ENCODE data around the gene WASF2.

DNA sequence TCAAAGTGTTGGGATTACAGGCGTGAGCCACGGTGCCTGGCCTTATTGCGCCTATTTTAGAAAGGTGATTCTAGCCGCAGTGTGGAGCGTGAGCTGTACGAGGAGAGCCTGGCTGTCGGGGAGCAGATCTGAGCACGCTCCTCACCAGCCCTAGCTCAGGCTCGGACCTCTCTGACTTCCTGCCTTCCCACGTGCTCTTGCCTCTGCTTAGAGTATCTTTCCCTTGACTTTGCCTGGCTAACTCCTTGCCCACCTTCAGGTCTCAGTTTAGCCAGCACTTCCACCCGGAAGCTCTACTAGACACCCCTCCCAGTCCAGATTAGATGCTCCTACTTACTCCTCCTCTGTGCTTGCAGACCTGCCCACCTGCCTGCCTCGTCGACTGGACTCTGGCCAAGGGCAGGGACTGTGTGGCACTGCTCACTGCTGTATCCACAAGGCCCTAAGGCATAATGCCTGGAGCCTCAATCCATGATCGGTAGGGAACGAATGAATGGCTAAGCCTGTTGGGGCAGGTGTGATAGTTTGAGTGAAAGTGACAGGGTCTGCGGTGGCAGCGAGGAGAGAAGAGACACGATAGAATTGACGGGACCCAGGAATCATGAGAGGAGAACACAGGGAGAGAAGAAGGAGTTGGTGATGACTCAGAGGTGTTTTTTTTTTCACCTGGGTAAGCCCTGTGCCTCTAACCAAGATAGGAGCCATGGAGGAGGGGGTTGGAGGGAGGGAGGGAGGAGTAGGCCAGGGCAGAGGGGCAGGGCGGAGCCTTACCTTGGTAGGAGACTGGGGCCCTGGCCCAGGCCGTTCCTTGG lies 28.1 kb upstream of the WASF2 start:
- TF ChIP-seq POLR2A (IDR thresholded peaks at IDR 0.05) (no peak), POLR2AphosphoS5 (IDR thresholded peaks at IDR 0.05) (no peak)
- TF ChIP-seq, protein P1, sequence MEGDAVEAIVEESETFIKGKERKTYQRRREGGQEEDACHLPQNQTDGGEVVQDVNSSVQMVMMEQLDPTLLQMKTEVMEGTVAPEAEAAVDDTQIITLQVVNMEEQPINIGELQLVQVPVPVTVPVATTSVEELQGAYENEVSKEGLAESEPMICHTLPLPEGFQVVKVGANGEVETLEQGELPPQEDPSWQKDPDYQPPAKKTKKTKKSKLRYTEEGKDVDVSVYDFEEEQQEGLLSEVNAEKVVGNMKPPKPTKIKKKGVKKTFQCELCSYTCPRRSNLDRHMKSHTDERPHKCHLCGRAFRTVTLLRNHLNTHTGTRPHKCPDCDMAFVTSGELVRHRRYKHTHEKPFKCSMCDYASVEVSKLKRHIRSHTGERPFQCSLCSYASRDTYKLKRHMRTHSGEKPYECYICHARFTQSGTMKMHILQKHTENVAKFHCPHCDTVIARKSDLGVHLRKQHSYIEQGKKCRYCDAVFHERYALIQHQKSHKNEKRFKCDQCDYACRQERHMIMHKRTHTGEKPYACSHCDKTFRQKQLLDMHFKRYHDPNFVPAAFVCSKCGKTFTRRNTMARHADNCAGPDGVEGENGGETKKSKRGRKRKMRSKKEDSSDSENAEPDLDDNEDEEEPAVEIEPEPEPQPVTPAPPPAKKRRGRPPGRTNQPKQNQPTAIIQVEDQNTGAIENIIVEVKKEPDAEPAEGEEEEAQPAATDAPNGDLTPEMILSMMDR (IDR thresholded peaks at IDR 0.05), result no peak

Data from breast epithelium (tissue), 3 donors.